Esophagus muscularis mucosa (tissue), 4 donors: ENCODE results near the gene PEX10. TPM values are rescaled to one million over a fixed set of nuclear protein-coding genes. Genes with fewer than 3 reads are reported as not detected.

Experiments
- DNase-seq: peaks from one replicate; pipeline ENCODE4 v3.0.0-alpha.2; 2017; ENCODE audit errors: extremely low spot score
- H3K27ac ChIP-seq, 4 donors: fragments of 200-600 bp; sonication (generic); replicated peaks in 1 of 4; 1 replicate in 3 of 4; 2 replicates in 1 of 4; pipeline ENCODE4 v1.5.1; 2016 to 2019; ENCODE audit warnings: mild to moderate bottlenecking in 1 of 4
- H3K27me3 ChIP-seq, 4 donors: fragments of 200-600 bp; sonication (generic); one replicate each; pipeline versions ENCODE4 v1.5.1 to v1.6.0; 2016 to 2019
- H3K36me3 ChIP-seq, 4 donors: fragments of 200-600 bp; sonication (generic); one replicate each; pipeline ENCODE4 v1.5.1; 2016 to 2019
- H3K4me1 ChIP-seq, 4 donors: fragments of 200-600 bp; sonication (generic); one replicate each; pipeline ENCODE4 v1.5.1; 2016 to 2019
- H3K4me3 ChIP-seq, 4 donors: fragments of 200-600 bp; sonication (generic); 1 replicate in 2 of 4; 2 replicates in 2 of 4; pipeline ENCODE4 v1.5.1; 2016 to 2019; ENCODE audit warnings: mild to moderate bottlenecking in 4 of 4, moderate library complexity in 1 of 4
- H3K9me3 ChIP-seq, 4 donors: fragments of 200-600 bp; sonication (generic); 1 replicate in 3 of 4; 2 replicates in 1 of 4; pipeline ENCODE4 v1.5.1; 2016 to 2019
- EP300 ChIP-seq: sonication (generic); formaldehyde crosslinking; IDR thresholded peaks from one replicate; pipeline ENCODE4 v1.6.1; 2017; ENCODE audit warnings: antibody characterized with exemption
- POLR2A ChIP-seq: fragments of 450-650 bp; IDR thresholded peaks from one replicate; pipeline ENCODE4 v1.6.1; 2017; ENCODE audit warnings: antibody characterized with exemption, moderate library complexity, mild to moderate bottlenecking, low read depth
- POLR2AphosphoS5 ChIP-seq, 2 donors: sonication (generic); formaldehyde crosslinking; IDR thresholded peaks; one replicate each; pipeline ENCODE4 v1.6.1; 2017; ENCODE audit warnings: antibody characterized with exemption in 2 of 2
- WGBS: methylation state at CpG from one replicate; pipeline ENCODE4 v1.1.5; 2018; 5-methylcytosine and 5-hydroxymethylcytosine counted together
- intact Hi-C: fragments of 100-400 bp; cut with DNase I; formaldehyde crosslinking; loops from one replicate; pipeline ENCODE4 v1.15.1; 2023
- total RNA-seq, 4 donors: library from RNA; depleted of rRNA; stranded (reverse); fragments of >200 nt; gene quantifications; one replicate each; pipeline versions ENCODE4 v1.1.0 to v1.2.1, GENCODE V29; 2016
- TF ChIP-seq, protein P1 (sequence below), 3 experiments: fragments of 200-600 bp in 2 of 3; fragments of 450-650 bp in 1 of 3; sonication (generic) in 2 of 3; IDR thresholded peaks; one replicate each; pipeline ENCODE4 v1.5.1; 2017 to 2019; ENCODE audit warnings: antibody characterized with exemption in 3 of 3, mild to moderate bottlenecking in 2 of 3, moderate library complexity in 1 of 3

The PEX10 gene
- total RNA-seq, 4 donors from 2014 or later, result 14.2 to 27.1 (median 20.3) TPM

DNA sequence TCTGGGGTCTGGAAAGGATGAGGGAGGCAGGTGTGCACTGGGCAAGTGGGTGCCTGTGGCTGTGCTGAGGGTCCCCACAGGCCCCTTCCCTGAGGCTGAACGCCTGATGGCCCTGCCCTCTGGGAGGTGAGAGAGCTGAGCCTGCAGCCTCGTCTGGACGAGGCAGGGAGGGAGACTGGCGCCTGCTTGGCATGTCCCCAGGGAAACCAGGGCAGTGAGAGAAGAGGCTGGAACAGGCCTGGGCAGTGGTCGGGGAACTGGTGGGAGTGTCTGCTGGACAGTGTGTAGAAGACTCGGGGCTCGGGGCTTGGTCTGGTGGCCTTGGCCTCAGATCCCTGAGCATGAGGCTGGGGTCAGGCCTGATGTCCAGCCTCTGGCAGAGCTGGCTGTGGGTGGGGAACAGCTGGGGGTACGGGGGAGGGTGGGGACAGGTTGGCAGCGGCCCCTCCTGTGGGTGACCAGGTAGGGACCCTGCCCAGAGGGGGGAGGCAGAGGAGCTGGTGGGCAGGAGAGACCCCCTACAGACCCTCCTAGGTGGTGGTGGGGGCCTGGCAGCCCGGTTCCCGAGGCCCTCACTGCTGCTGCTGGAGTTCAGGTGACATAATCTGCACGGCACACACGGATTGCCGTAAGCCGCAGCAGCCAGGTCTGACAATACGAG, 32.9 kb upstream of the PEX10 start:
- H3K4me3 ChIP-seq, result no peak overlapping the region
- no peaks in the 10 kb centered on the region for H3K36me3 ChIP-seq
- WGBS, result 82% methylated on average over 8 of the region's 16 CpGs
- no peak for TF ChIP-seq EP300
- TF ChIP-seq POLR2A, result no peak
- TF ChIP-seq POLR2AphosphoS5 (IDR thresholded peaks at IDR 0.05), result no peak
- TF ChIP-seq, protein P1, sequence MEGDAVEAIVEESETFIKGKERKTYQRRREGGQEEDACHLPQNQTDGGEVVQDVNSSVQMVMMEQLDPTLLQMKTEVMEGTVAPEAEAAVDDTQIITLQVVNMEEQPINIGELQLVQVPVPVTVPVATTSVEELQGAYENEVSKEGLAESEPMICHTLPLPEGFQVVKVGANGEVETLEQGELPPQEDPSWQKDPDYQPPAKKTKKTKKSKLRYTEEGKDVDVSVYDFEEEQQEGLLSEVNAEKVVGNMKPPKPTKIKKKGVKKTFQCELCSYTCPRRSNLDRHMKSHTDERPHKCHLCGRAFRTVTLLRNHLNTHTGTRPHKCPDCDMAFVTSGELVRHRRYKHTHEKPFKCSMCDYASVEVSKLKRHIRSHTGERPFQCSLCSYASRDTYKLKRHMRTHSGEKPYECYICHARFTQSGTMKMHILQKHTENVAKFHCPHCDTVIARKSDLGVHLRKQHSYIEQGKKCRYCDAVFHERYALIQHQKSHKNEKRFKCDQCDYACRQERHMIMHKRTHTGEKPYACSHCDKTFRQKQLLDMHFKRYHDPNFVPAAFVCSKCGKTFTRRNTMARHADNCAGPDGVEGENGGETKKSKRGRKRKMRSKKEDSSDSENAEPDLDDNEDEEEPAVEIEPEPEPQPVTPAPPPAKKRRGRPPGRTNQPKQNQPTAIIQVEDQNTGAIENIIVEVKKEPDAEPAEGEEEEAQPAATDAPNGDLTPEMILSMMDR (IDR thresholded peaks at IDR 0.05), result no peak
- H3K9me3 ChIP-seq, result no peaks in the 10 kb centered on the region
- peaks cover 0 to 13% (median 2%) of the 10 kb centered on the region in 4 donors for H3K4me1 ChIP-seq
- DNase-seq, result no peak
- intact Hi-C loops, result no loop called here
- peaks cover 0 to 97% (median 26%) of the 10 kb centered on the region in 4 donors for H3K27me3 ChIP-seq
- no peak overlapping the region for H3K27ac ChIP-seq

DNA sequence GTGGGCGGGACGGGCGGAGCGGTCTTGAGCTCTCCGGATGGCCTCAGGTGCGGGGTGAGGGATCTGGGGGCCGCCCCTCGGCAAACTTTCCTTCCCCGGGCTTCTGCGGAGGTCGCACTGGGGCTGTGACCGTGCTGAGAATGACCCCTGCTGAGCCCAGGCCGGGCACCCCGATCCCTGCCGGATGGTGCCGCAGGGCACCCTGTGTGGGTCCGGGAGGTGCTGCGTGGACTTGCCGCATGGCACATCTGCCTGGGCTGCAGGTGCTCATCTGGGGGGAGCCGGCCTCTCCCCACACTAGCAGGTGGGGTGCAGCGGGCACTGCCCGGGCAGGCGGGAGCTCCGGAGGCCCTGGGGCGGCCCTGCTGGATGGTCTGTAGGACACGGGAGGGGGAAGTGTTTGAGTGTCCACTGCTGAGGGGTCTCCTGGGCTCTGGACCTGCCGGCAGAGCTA, 31.8 kb upstream of the PEX10 start:
- no peak overlapping the region for H3K27ac ChIP-seq
- peaks cover 0 to 13% (median 2%) of the 10 kb centered on the region in 4 donors for H3K4me1 ChIP-seq
- H3K27me3 ChIP-seq, result peaks cover 0 to 98% (median 26%) of the 10 kb centered on the region in 4 donors
- WGBS, result 46% methylated on average over 2 of the region's 27 CpGs
- intact Hi-C loops, result no loop called here
- H3K4me3 ChIP-seq, result no peak overlapping the region
- DNase-seq, result no peak
- H3K36me3 ChIP-seq, result no peaks in the 10 kb centered on the region
- H3K9me3 ChIP-seq, result no peaks in the 10 kb centered on the region
- TF ChIP-seq, protein P1 (IDR thresholded peaks at IDR 0.05), result no peak
- TF ChIP-seq EP300 (no peak), POLR2AphosphoS5 (IDR thresholded peaks at IDR 0.05) (no peak), POLR2A (no peak)

DNA sequence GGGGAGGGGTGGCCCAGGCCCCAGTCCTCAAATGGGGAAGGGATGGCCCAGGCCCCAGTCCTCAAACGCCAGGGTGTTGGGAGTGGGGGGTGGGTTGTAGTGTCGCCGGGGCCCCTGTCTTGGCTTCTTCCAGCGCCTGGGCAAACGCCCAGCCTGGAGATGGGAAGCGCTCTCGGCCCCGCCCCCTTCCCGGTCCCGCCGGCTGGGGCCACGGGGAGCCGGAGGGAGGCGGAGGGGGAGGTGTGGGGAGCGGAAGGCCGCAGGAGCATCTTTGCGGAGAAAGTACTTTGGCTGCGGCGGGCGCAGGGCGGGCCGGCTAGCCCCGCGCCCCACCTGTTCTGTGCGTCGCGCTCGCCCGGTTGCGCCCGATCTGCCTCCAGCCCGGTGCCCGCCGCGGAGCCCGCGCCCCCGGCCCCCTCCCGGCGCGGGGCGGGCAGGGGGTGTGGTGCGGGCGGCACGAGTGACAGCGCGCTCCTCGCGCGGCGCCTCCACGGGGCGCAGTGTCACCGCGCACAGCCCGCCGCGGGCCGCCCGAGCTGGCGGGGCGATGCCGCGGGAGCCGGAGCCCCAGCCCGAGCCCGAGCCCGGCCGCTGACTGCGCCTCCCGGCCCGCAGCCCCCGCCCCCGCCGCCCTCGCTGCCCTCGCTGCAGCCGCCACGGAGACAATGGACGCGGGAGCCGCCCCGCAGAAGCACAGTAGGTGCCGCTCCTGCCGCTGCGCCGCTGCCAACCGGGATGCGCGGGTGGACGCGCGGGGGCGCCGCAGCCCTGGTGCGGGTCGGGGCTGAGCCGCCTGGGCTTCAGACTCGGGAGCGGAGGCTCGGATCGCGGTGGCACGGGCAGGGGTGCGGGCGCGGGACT, 31.1 kb upstream of the PEX10 start:
- peaks cover 0 to 13% (median 2%) of the 10 kb centered on the region in 4 donors for H3K4me1 ChIP-seq
- TF ChIP-seq POLR2A (no peak), EP300 (no peak), POLR2AphosphoS5 (IDR thresholded peaks at IDR 0.05) (no peak)
- TF ChIP-seq, protein P1 (IDR thresholded peaks at IDR 0.05), result no peak
- WGBS, result no CpG with 5 or more reads among the region's 107 CpGs
- no peak for DNase-seq
- no peaks in the 10 kb centered on the region for H3K9me3 ChIP-seq
- H3K36me3 ChIP-seq, result no peaks in the 10 kb centered on the region
- intact Hi-C loops, result no loop called here
- peaks cover 0 to 98% (median 26%) of the 10 kb centered on the region in 4 donors for H3K27me3 ChIP-seq
- no peak overlapping the region for H3K27ac ChIP-seq
- H3K4me3 ChIP-seq, result no peak overlapping the region

DNA sequence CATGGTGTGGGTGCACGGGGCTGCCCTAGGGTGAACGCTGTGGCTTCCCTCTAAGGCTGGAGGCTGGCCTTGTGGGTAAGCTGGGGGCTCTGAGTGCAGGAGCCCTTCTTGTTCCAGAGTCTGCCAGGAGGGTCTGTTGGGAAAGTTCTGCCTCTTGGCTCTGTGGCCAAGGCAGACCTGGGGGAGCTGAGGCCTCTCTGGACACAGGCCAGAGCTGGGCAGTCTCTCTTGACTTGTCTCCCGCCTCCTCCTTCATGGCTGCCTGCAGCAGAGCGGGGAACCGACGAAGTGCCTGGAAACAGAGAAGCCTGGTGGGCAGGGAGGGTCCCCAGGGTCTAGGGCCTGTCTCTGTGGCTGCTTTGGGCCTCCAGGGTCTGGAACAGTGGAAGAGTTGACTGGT, 30.3 kb upstream of the PEX10 start:
- H3K27me3 ChIP-seq, result peaks cover 0 to 99% (median 26%) of the 10 kb centered on the region in 4 donors
- no peak overlapping the region for H3K4me3 ChIP-seq
- no peak for TF ChIP-seq EP300
- TF ChIP-seq, protein P1 (IDR thresholded peaks at IDR 0.05), result no peak
- TF ChIP-seq POLR2A, result no peak
- no peak for TF ChIP-seq POLR2AphosphoS5 (IDR thresholded peaks at IDR 0.05)
- no peak overlapping the region for H3K27ac ChIP-seq
- DNase-seq, result no peak
- peaks cover 0 to 13% (median 2%) of the 10 kb centered on the region in 4 donors for H3K4me1 ChIP-seq
- 42% methylated on average over 4 of the region's 6 CpGs for WGBS
- H3K9me3 ChIP-seq, result no peaks in the 10 kb centered on the region
- intact Hi-C loops, result no loop called here
- H3K36me3 ChIP-seq, result no peaks in the 10 kb centered on the region
